GM18951 (cell line): Measurements from ENCODE around the gene FGGY.
"Not testable (repeated sequence)": the region's sequence is repeated elsewhere in the genome, so short reads cannot be mapped to it uniquely, and the experiment has no call there.

Experiments used
- POLR2A ChIP-seq: IDR thresholded peaks from 4 replicates; pipeline ENCODE4 v1.6.1; 2011; ENCODE audit warnings: mild to moderate bottlenecking; ENCODE audit not compliant: insufficient read length, insufficient read depth; ENCODE audit errors: extremely low read depth
- in situ Hi-C: fragments of 300-500 bp; cut with MboI; formaldehyde crosslinking; loops from one replicate; pipeline ENCODE4 v1.12.0; 2022; ENCODE audit warnings: low sequenced_read_pairs, mixed read lengths, inconsistent platforms; ENCODE audit not compliant: unreplicated experiment

The FGGY gene

GRCh38 chr1:59293849-59294248 is 3.0 kb upstream of the FGGY start:
- in situ Hi-C loops, result no loop called here
- no peak for TF ChIP-seq POLR2A

- no peak for TF ChIP-seq POLR2A
- in situ Hi-C loops, result no loop called here
Observed at GRCh38 chr1:59294423-59294822, 2.5 kb upstream of the FGGY start.

GRCh38 chr1:59295618-59296017 is 1.3 kb upstream of the FGGY start:
- no peak for TF ChIP-seq POLR2A
- in situ Hi-C loops, result no loop called here

- no peak for TF ChIP-seq POLR2A
- in situ Hi-C loops, result no loop called here
Observed at GRCh38 chr1:59298026-59298583, 1.2 kb downstream of the FGGY start.

GRCh38 chr1:59298710-59299346 is 1.9 kb downstream of the FGGY start:
- no peak for TF ChIP-seq POLR2A
- in situ Hi-C loops, result no loop called here

- in situ Hi-C loops, result not testable (repeated sequence)
Observed at GRCh38 chr1:59299670-59300069, 2.8 kb downstream of the FGGY start.

GRCh38 chr1:59302297-59302696 is 5.4 kb downstream of the FGGY start:
- TF ChIP-seq POLR2A, result no peak
- in situ Hi-C loops, result no loop called here

- in situ Hi-C loops, result no loop called here
- TF ChIP-seq POLR2A, result no peak
Observed at GRCh38 chr1:59302871-59303270, 6.0 kb downstream of the FGGY start.

GRCh38 chr1:59305188-59305587 is 8.3 kb downstream of the FGGY start:
- in situ Hi-C loops, result no loop called here
- TF ChIP-seq POLR2A, result no peak

GRCh38 chr1:59307591-59307990 is 10.7 kb downstream of the FGGY start:
- in situ Hi-C loops, result no loop called here
- no peak for TF ChIP-seq POLR2A

GRCh38 chr1:59308839-59309238 is 11.9 kb downstream of the FGGY start:
- in situ Hi-C loops, result no loop called here
- no peak for TF ChIP-seq POLR2A

GRCh38 chr1:59309392-59309791 is 12.5 kb downstream of the FGGY start:
- no peak for TF ChIP-seq POLR2A
- in situ Hi-C loops, result no loop called here

- in situ Hi-C loops, result no loop called here
- no peak for TF ChIP-seq POLR2A
Observed at GRCh38 chr1:59309795-59310548, 13.1 kb downstream of the FGGY start.
